OCI-LY3 (cell line): ENCODE data around the gene C12orf60.

Experiments used
- H2AFZ ChIP-seq: fragments of 200-600, 300-600 bp; shearing (Covaris generic); 2 replicates; pipeline ENCODE4 v1.6.0; 2014; ENCODE audit warnings: antibody characterized with exemption, low read depth, low read length
- H3K27ac ChIP-seq: fragments of 200-600, 300-600 bp; sonication (generic); 2 replicates; pipeline ENCODE4 v1.5.1; 2014; ENCODE audit warnings: mild to moderate bottlenecking, low read length, moderate library complexity, mixed read lengths
- H3K27me3 ChIP-seq: fragments of 200-600, 300-600 bp; sonication (generic); 2 replicates; pipeline ENCODE4 v1.6.1; 2014; ENCODE audit warnings: low read depth, low read length, mixed read lengths
- H3K36me3 ChIP-seq: fragments of 200-600, 300-600 bp; sonication (generic); replicated peaks from 2 replicates; pipeline ENCODE3; 2014; ENCODE audit warnings: low read depth, low read length, mixed read lengths
- H3K4me1 ChIP-seq: fragments of 300-600, 200-600 bp; sonication (generic); 2 replicates; pipeline ENCODE4 v1.6.1; 2014; ENCODE audit warnings: low read length, mixed read lengths
- H3K4me2 ChIP-seq: fragments of 200-600, 300-600 bp; sonication (generic); 2 replicates; pipeline ENCODE4 v1.6.1; 2014; ENCODE audit warnings: low read length, mixed read lengths
- H3K4me3 ChIP-seq: fragments of 300-600, 200-600 bp; sonication (generic); 2 replicates; pipeline ENCODE4 v1.5.1; 2014; ENCODE audit warnings: antibody characterized with exemption, mild to moderate bottlenecking, low read length, moderate library complexity
- H3K79me2 ChIP-seq: fragments of 300-600, 200-600 bp; shearing (Covaris generic); 2 replicates; pipeline ENCODE4 v1.6.1; 2014; ENCODE audit warnings: mild to moderate bottlenecking, low read length, mixed read lengths
- H3K9ac ChIP-seq: fragments of 300-600, 200-600 bp; shearing (Covaris generic); 2 replicates; pipeline ENCODE4 v1.6.0; 2014; ENCODE audit warnings: mild to moderate bottlenecking, low read length, moderate library complexity
- H3K9me3 ChIP-seq: fragments of 200-600, 300-600 bp; shearing (Covaris generic); 2 replicates; pipeline ENCODE4 v1.6.1; 2014; ENCODE audit warnings: low read length, mixed read lengths; ENCODE audit not compliant: insufficient read depth
- H4K20me1 ChIP-seq: fragments of 200-600, 300-600 bp; sonication (generic); 2 replicates; pipeline ENCODE4 v1.6.1; 2016; ENCODE audit warnings: low read length, mixed read lengths; ENCODE audit not compliant: insufficient read depth
- CTCF ChIP-seq: fragments of 200-600, 300-600 bp; sonication (generic); IDR thresholded peaks from 2 replicates; pipeline ENCODE4 v1.5.1; 2014; ENCODE audit warnings: antibody characterized with exemption, low read length, low read depth
- EZH2phosphoT487 ChIP-seq: fragments of 200-600 bp; shearing (Covaris generic); IDR thresholded peaks from 2 replicates; pipeline ENCODE4 v1.6.1; 2018; ENCODE audit warnings: antibody characterized with exemption, mixed run types, low read depth

C12orf60 gene

GRCh38 chr12:14781563-14781962 is 21.9 kb upstream of the C12orf60 start:
- TF ChIP-seq EZH2phosphoT487: no peak
- TF ChIP-seq CTCF: no peak
- Histone ChIP-seq H3K4me3 (no peak overlapping the region), H4K20me1 (no peaks in the 10 kb centered on the region), H3K79me2 (no peaks in the 10 kb centered on the region), H3K4me2 (no peak overlapping the region), H3K36me3 (peaks cover 29% of the 10 kb centered on the region), H3K9ac (no peak overlapping the region), H3K9me3 (no peaks in the 10 kb centered on the region), H3K27ac (no peak overlapping the region), H3K27me3 (no peaks in the 10 kb centered on the region), H3K4me1 (peaks cover 13% of the 10 kb centered on the region), H2AFZ (no peak overlapping the region)

DNA sequence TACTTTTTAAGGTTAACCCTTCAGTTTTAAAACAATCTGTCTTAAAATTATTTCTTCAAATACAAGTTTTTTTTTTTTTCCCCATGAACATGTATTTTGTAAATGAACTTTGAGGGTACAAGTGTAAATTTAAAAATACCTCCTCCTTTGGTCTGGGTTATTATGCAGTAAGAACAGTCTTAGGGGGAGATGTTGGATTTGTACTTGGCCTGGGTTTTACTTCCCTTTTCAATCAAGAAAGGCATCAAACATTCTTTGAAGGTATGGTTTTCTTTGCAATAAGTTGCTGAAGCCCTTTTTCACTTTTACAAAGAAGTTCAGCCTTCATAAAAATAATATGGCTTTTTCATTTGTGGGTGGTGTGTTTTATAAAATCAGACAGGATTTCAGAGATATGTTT is 20.7 kb upstream of the C12orf60 start:
- peaks cover 13% of the 10 kb centered on the region for H3K4me1 ChIP-seq
- H3K27ac ChIP-seq: no peak overlapping the region
- H3K27me3 ChIP-seq: no peaks in the 10 kb centered on the region
- H3K36me3 ChIP-seq: peaks cover 34% of the 10 kb centered on the region
- no peaks in the 10 kb centered on the region for H3K9me3 ChIP-seq
- H3K4me3 ChIP-seq: no peak overlapping the region
- no peaks in the 10 kb centered on the region for H3K79me2 ChIP-seq
- H3K9ac ChIP-seq: no peak overlapping the region
- TF ChIP-seq CTCF: no peak
- TF ChIP-seq EZH2phosphoT487: no peak
- H2AFZ ChIP-seq: no peak overlapping the region
- H3K4me2 ChIP-seq: no peak overlapping the region
- H4K20me1 ChIP-seq: no peaks in the 10 kb centered on the region

- H3K4me3 ChIP-seq: no peak overlapping the region
- H2AFZ ChIP-seq: no peak overlapping the region
- H3K9me3 ChIP-seq: no peaks in the 10 kb centered on the region
- no peaks in the 10 kb centered on the region for H3K27me3 ChIP-seq
- H3K4me1 ChIP-seq: peaks cover 10% of the 10 kb centered on the region; the same call in 1 of the 2 replicates
- H3K79me2 ChIP-seq: no peaks in the 10 kb centered on the region
- TF ChIP-seq EZH2phosphoT487 (no peak), CTCF (no peak)
- no peaks in the 10 kb centered on the region for H4K20me1 ChIP-seq
- H3K27ac ChIP-seq: no peak overlapping the region
- no peak overlapping the region for H3K4me2 ChIP-seq
- no peak overlapping the region for H3K9ac ChIP-seq
- peaks cover 48% of the 10 kb centered on the region for H3K36me3 ChIP-seq
Measured at GRCh38 chr12:14784471-14784870, 19.0 kb upstream of the C12orf60 start.

- no peak overlapping the region for H3K4me2 ChIP-seq
- H4K20me1 ChIP-seq: no peaks in the 10 kb centered on the region
- no peak for TF ChIP-seq CTCF
- no peak for TF ChIP-seq EZH2phosphoT487
- no peak overlapping the region for H3K4me3 ChIP-seq
- no peaks in the 10 kb centered on the region for H3K9me3 ChIP-seq
- H3K36me3 ChIP-seq: peaks cover 59% of the 10 kb centered on the region
- H2AFZ ChIP-seq: no peak overlapping the region
- no peaks in the 10 kb centered on the region for H3K27me3 ChIP-seq
- no peak overlapping the region for H3K9ac ChIP-seq
- H3K27ac ChIP-seq: no peak overlapping the region
- no peaks in the 10 kb centered on the region for H3K79me2 ChIP-seq
- peaks cover 10% of the 10 kb centered on the region; the same call in 1 of the 2 replicates for H3K4me1 ChIP-seq
Measured at GRCh38 chr12:14785568-14785967, 17.9 kb upstream of the C12orf60 start.
